Nephron (organoid): ENCODE measurements around the gene GMDS.

Experiments
- H3K27ac Mint-ChIP-seq, 3 experiments: 2 replicates each; pipeline ENCODE4 v1.8.0; 2020; ENCODE audit warnings: mixed read lengths in 3 of 3, mild to moderate bottlenecking in 2 of 3, moderate library complexity in 1 of 3
- H3K27me3 Mint-ChIP-seq: 2 replicates; pipeline ENCODE4 v1.8.0; 2021; ENCODE audit warnings: low read depth, mild to moderate bottlenecking, moderate library complexity, mixed read lengths
- H3K36me3 Mint-ChIP-seq: 2 replicates; pipeline ENCODE4 v1.8.0; 2020; ENCODE audit warnings: low read depth, mixed read lengths
- H3K4me1 Mint-ChIP-seq: 2 replicates; pipeline ENCODE4 v1.8.0; 2020; ENCODE audit warnings: mixed read lengths
- H3K4me3 Mint-ChIP-seq, 3 experiments: 2 replicates each; pipeline ENCODE4 v1.8.0; 2020; ENCODE audit warnings: mild to moderate bottlenecking in 3 of 3, mixed read lengths in 3 of 3, moderate library complexity in 2 of 3
- H3K9me3 Mint-ChIP-seq: 2 replicates; pipeline ENCODE4 v1.8.0; 2020; ENCODE audit warnings: mixed read lengths
- CTCF ChIP-seq, 3 experiments: fragments of 200-600 bp; sonication (generic); IDR thresholded peaks; one replicate each; pipeline ENCODE4 v1.5.0; 2021; ENCODE audit warnings: antibody characterized with exemption in 3 of 3; ENCODE audit not compliant: unreplicated experiment in 3 of 3

GMDS gene

GRCh38 chr6:1862411-1862810 lies 383.0 kb downstream of the GMDS start:
- H3K27ac Mint-ChIP-seq = no peak overlapping the region
- no peak for TF ChIP-seq CTCF (IDR thresholded peaks at IDR 0.05; ENCODE audit: unreplicated experiment in 3 of 3)
- H3K9me3 Mint-ChIP-seq = no peaks in the 10 kb centered on the region
- no peaks in the 10 kb centered on the region for H3K36me3 Mint-ChIP-seq
- H3K27me3 Mint-ChIP-seq = peaks cover 44% of the 10 kb centered on the region
- H3K4me1 Mint-ChIP-seq = peaks cover 17% of the 10 kb centered on the region
- no peak overlapping the region for H3K4me3 Mint-ChIP-seq

GRCh38 chr6:1860756-1861348 lies 384.6 kb downstream of the GMDS start:
- H3K4me1 Mint-ChIP-seq = peaks cover 17% of the 10 kb centered on the region
- no peaks in the 10 kb centered on the region for H3K9me3 Mint-ChIP-seq
- no peak overlapping the region for H3K27ac Mint-ChIP-seq
- no peak overlapping the region for H3K4me3 Mint-ChIP-seq
- H3K36me3 Mint-ChIP-seq = no peaks in the 10 kb centered on the region
- peaks cover 34% of the 10 kb centered on the region for H3K27me3 Mint-ChIP-seq
- no peak for TF ChIP-seq CTCF (IDR thresholded peaks at IDR 0.05; ENCODE audit: unreplicated experiment in 3 of 3)

GRCh38 chr6:1858859-1859258 lies 386.5 kb downstream of the GMDS start:
- H3K9me3 Mint-ChIP-seq = no peaks in the 10 kb centered on the region
- peaks cover 13% of the 10 kb centered on the region for H3K4me1 Mint-ChIP-seq
- H3K4me3 Mint-ChIP-seq = no peak overlapping the region
- peaks cover 21% of the 10 kb centered on the region for H3K27me3 Mint-ChIP-seq
- no peak overlapping the region for H3K27ac Mint-ChIP-seq
- H3K36me3 Mint-ChIP-seq = no peaks in the 10 kb centered on the region
- no peak for TF ChIP-seq CTCF (IDR thresholded peaks at IDR 0.05; ENCODE audit: unreplicated experiment in 3 of 3)

GRCh38 chr6:1858196-1858595 lies 387.2 kb downstream of the GMDS start:
- no peak for TF ChIP-seq CTCF (IDR thresholded peaks at IDR 0.05; ENCODE audit: unreplicated experiment in 3 of 3)

GRCh38 chr6:1856381-1856780 lies 389.0 kb downstream of the GMDS start:
- peak in 1 of 3 experiments; percentile 3 for TF ChIP-seq CTCF (IDR thresholded peaks at IDR 0.05; ENCODE audit: unreplicated experiment in 3 of 3)
- Mint-ChIP-seq H3K27ac (peak overlapping the region in 2 of 3 experiments; percentile 1 to 13), H3K9me3 (no peaks in the 10 kb centered on the region), H3K4me1 (peaks cover 13% of the 10 kb centered on the region), H3K4me3 (no peak overlapping the region), H3K27me3 (peaks cover 25% of the 10 kb centered on the region), H3K36me3 (no peaks in the 10 kb centered on the region)

More at GRCh38 chr6:1858196-1858595, 387.2 kb downstream of the GMDS start:
- no peaks in the 10 kb centered on the region for H3K9me3 Mint-ChIP-seq
- H3K4me3 Mint-ChIP-seq = no peak overlapping the region
- no peaks in the 10 kb centered on the region for H3K36me3 Mint-ChIP-seq
- H3K27ac Mint-ChIP-seq = peak overlapping the region in 1 of 3 experiments; percentile 7
- H3K27me3 Mint-ChIP-seq = peaks cover 21% of the 10 kb centered on the region
- H3K4me1 Mint-ChIP-seq = peaks cover 13% of the 10 kb centered on the region

- H3K36me3 Mint-ChIP-seq = no peaks in the 10 kb centered on the region
- H3K27ac Mint-ChIP-seq = peak overlapping the region in 1 of 3 experiments; percentile 13
- peaks cover 23% of the 10 kb centered on the region for H3K27me3 Mint-ChIP-seq
- peaks cover 17% of the 10 kb centered on the region for H3K4me1 Mint-ChIP-seq
- TF ChIP-seq CTCF (IDR thresholded peaks at IDR 0.05; ENCODE audit: unreplicated experiment in 3 of 3) = peak in 1 of 3 experiments; percentile 2
- no peak overlapping the region for H3K4me3 Mint-ChIP-seq
- H3K9me3 Mint-ChIP-seq = no peaks in the 10 kb centered on the region
Measured at GRCh38 chr6:1855890-1856289, 389.5 kb downstream of the GMDS start.
